ENCODE results near the gene ALDH18A1.

- TF ChIP-seq EZH2 (IDR thresholded peaks at IDR 0.05) (no peak), CTCF (IDR thresholded peaks at IDR 0.05 in 2 of 3, conservative IDR thresholded peaks at IDR 0.05 in 1 of 3; ENCODE audit: borderline replicate concordance in 1 of 3, insufficient read depth in 1 of 3, low read depth in 2 of 3, low read length in 2 of 3) (no peak), SP1 (IDR thresholded peaks at IDR 0.05; ENCODE audit: low read depth) (no peak), ZNF274 (IDR thresholded peaks at IDR 0.05; ENCODE audit: low read depth, low read length) (no peak), EGR1 (IDR thresholded peaks at IDR 0.05; ENCODE audit: low read depth) (no peak), YY1 (IDR thresholded peaks at IDR 0.05; ENCODE audit: extremely low read depth, insufficient replicate concordance, low read depth, low read length) (no peak), SIN3A (IDR thresholded peaks at IDR 0.05; ENCODE audit: low read depth) (no peak), POLR2A (IDR thresholded peaks at IDR 0.05; ENCODE audit: borderline replicate concordance, extremely low read depth, insufficient read depth, insufficient read length) (no peak), POLR2AphosphoS5 (IDR thresholded peaks at IDR 0.05; ENCODE audit: low read depth, low read length) (no peak), RAD21 (IDR thresholded peaks at IDR 0.05; ENCODE audit: low read depth) (no peak), CEBPB (IDR thresholded peaks at IDR 0.05; ENCODE audit: low read depth) (no peak), ELF1 (IDR thresholded peaks at IDR 0.05; ENCODE audit: borderline replicate concordance, low read depth) (no peak), MAX (IDR thresholded peaks at IDR 0.05) (no peak)
Measured at GRCh38 chr10:95562341-95562965, 94.1 kb downstream of the ALDH18A1 start.
